Calu3 (cell line): ENCODE measurements around the gene OLIG1. TPM values are rescaled to one million over a fixed set of nuclear protein-coding genes. Genes with fewer than 3 reads are reported as not detected.

ENCODE experiments used
- BruUV-seq: library from RNA; stranded (reverse); fragments of 400-500 nt; replicated peaks from 2 replicates; lab custom pipeline; 2021; lab: Mats Ljungman, UMichigan
- CTCF ChIA-PET: fragments of 300-600 bp; sonication (Branson Sonifier 250); formaldehyde crosslinking; loops from one replicate; lab custom pipeline; 2022; ENCODE audit warnings: antibody characterized with exemption; lab: Charles Lee
- DNase-seq: peaks from one replicate; pipeline ENCODE4 v3.0.0; 2022
- H3K27ac Mint-ChIP-seq: one replicate; pipeline ENCODE4 v1.8.0; 2022; ENCODE audit warnings: mixed read lengths; ENCODE audit not compliant: unreplicated experiment
- H3K27me3 Mint-ChIP-seq: one replicate; pipeline ENCODE4 v1.8.0; 2022; ENCODE audit warnings: mixed read lengths; ENCODE audit not compliant: unreplicated experiment
- H3K36me3 Mint-ChIP-seq: one replicate; pipeline ENCODE4 v1.8.0; 2022; ENCODE audit warnings: mild to moderate bottlenecking, moderate library complexity, mixed read lengths; ENCODE audit not compliant: insufficient read depth, unreplicated experiment
- H3K4me1 Mint-ChIP-seq: one replicate; pipeline ENCODE4 v1.8.0; 2022; ENCODE audit warnings: mild to moderate bottlenecking, low read depth, mixed read lengths; ENCODE audit not compliant: unreplicated experiment
- H3K4me3 Mint-ChIP-seq: one replicate; pipeline ENCODE4 v1.8.0; 2022; ENCODE audit warnings: mild to moderate bottlenecking, low read depth, moderate library complexity, mixed read lengths; ENCODE audit not compliant: unreplicated experiment
- H3K9me3 Mint-ChIP-seq: one replicate; pipeline ENCODE4 v1.8.0; 2022; ENCODE audit warnings: low read depth, mixed read lengths; ENCODE audit not compliant: unreplicated experiment
- CTCF ChIP-seq: fragments of 200-600 bp; IDR thresholded peaks from one replicate; pipeline ENCODE4 v1.8.0; 2022; ENCODE audit warnings: antibody characterized with exemption; ENCODE audit not compliant: unreplicated experiment
- intact Hi-C: fragments of 100-400 bp; cut with micrococcal nuclease; formaldehyde crosslinking; loops from one replicate; pipeline ENCODE4 v1.10.0; 2022; ENCODE audit not compliant: unreplicated experiment
- total RNA-seq: library from RNA; stranded (reverse); gene quantifications from 2 replicates; pipeline ENCODE4 v1.2.3, GENCODE V29; 2022

Gene OLIG1
- total RNA-seq, 1 experiment from 2014 or later, result not detected

GRCh38 chr21:33053951-33054350 is 16.0 kb upstream of the OLIG1 start:
- no peaks in the 10 kb centered on the region for H3K4me1 Mint-ChIP-seq
- H3K27me3 Mint-ChIP-seq, result peaks cover 80% of the 10 kb centered on the region
- no peak for TF ChIP-seq CTCF
- no peak overlapping the region for H3K4me3 Mint-ChIP-seq
- BruUV-seq, result no TSS peak
- H3K27ac Mint-ChIP-seq, result no peak overlapping the region
- no peaks in the 10 kb centered on the region for H3K9me3 Mint-ChIP-seq
- DNase-seq, result no peak
- CTCF ChIA-PET, result no interaction called here
- no peaks in the 10 kb centered on the region for H3K36me3 Mint-ChIP-seq
- intact Hi-C loops, result no loop called here

GRCh38 chr21:33055991-33056390 is 13.9 kb upstream of the OLIG1 start:
- peaks cover 100% of the 10 kb centered on the region for H3K27me3 Mint-ChIP-seq
- TF ChIP-seq CTCF, result no peak
- H3K27ac Mint-ChIP-seq, result no peak overlapping the region
- intact Hi-C loops, result no loop called here
- BruUV-seq, result no TSS peak
- DNase-seq, result no peak
- H3K4me1 Mint-ChIP-seq, result no peaks in the 10 kb centered on the region
- H3K9me3 Mint-ChIP-seq, result no peaks in the 10 kb centered on the region
- H3K36me3 Mint-ChIP-seq, result no peaks in the 10 kb centered on the region
- no peak overlapping the region for H3K4me3 Mint-ChIP-seq
- CTCF ChIA-PET, result no interaction called here

- CTCF ChIA-PET, result no interaction called here
- DNase-seq, result no peak
- Mint-ChIP-seq H3K36me3 (no peaks in the 10 kb centered on the region), H3K4me1 (no peaks in the 10 kb centered on the region), H3K9me3 (no peaks in the 10 kb centered on the region), H3K27me3 (peaks cover 100% of the 10 kb centered on the region), H3K4me3 (no peak overlapping the region), H3K27ac (no peak overlapping the region)
- no TSS peak for BruUV-seq
- no peak for TF ChIP-seq CTCF
- intact Hi-C loops, result no loop called here
Observed at GRCh38 chr21:33057385-33057940, 12.5 kb upstream of the OLIG1 start.

- no peak overlapping the region for H3K4me3 Mint-ChIP-seq
- CTCF ChIA-PET, result no interaction called here
- no peak for DNase-seq
- H3K27me3 Mint-ChIP-seq, result peaks cover 100% of the 10 kb centered on the region
- intact Hi-C loops, result no loop called here
- BruUV-seq, result no TSS peak
- H3K9me3 Mint-ChIP-seq, result no peaks in the 10 kb centered on the region
- H3K36me3 Mint-ChIP-seq, result no peaks in the 10 kb centered on the region
- no peaks in the 10 kb centered on the region for H3K4me1 Mint-ChIP-seq
- TF ChIP-seq CTCF, result no peak
- H3K27ac Mint-ChIP-seq, result no peak overlapping the region
Observed at GRCh38 chr21:33058527-33058926, 11.4 kb upstream of the OLIG1 start.
